Neural crest cell (in vitro differentiated cells): ENCODE data around the gene CCNC. TPM values are rescaled to one million over a fixed set of nuclear protein-coding genes. Genes with fewer than 3 reads are reported as not detected.
A peak's percentile ranks its signal among the peaks of the same experiment; 100 is the strongest.

ENCODE experiments used
- DNase-seq: peaks from one replicate; pipeline ENCODE4 v3.0.0; 2021; ENCODE audit warnings: low read depth, mixed read lengths, low spot score
- H3K27ac Mint-ChIP-seq: one replicate; pipeline ENCODE4 v1.8.0; 2021; ENCODE audit warnings: mild to moderate bottlenecking, mixed read lengths; ENCODE audit not compliant: unreplicated experiment
- H3K27me3 Mint-ChIP-seq: 2 replicates; pipeline ENCODE4 v1.8.0; 2021; ENCODE audit warnings: low read depth, mild to moderate bottlenecking, mixed read lengths
- H3K36me3 Mint-ChIP-seq: 2 replicates; pipeline ENCODE4 v1.8.0; 2021; ENCODE audit warnings: low read depth, mild to moderate bottlenecking, mixed read lengths
- H3K4me1 Mint-ChIP-seq: 2 replicates; pipeline ENCODE4 v1.8.0; 2021; ENCODE audit warnings: mixed read lengths
- H3K4me3 Mint-ChIP-seq: one replicate; pipeline ENCODE4 v1.8.0; 2021; ENCODE audit warnings: mild to moderate bottlenecking, mixed read lengths
- H3K9me3 Mint-ChIP-seq: 2 replicates; pipeline ENCODE4 v1.8.0; 2021; ENCODE audit warnings: mixed read lengths
- CTCF ChIP-seq: fragments of 200-600 bp; sonication (generic); conservative IDR thresholded peaks from 2 replicates; pipeline ENCODE4 v1.5.0; 2021; ENCODE audit warnings: antibody characterized with exemption, mild to moderate bottlenecking
- total RNA-seq: library from RNA; stranded (reverse); gene quantifications from 2 replicates; pipeline ENCODE4 v1.2.1, GENCODE V29; 2021

CCNC gene
- total RNA-seq, 1 donor from 2014 or later = 45.5 TPM

GRCh38 chr6:99613409-99613704, 44.9 kb upstream of the CCNC start:
- peaks cover 2% of the 10 kb centered on the region for H3K9me3 Mint-ChIP-seq
- peaks cover 97% of the 10 kb centered on the region for H3K27me3 Mint-ChIP-seq
- DNase-seq = peak; percentile 57
- peaks cover 6% of the 10 kb centered on the region for H3K4me1 Mint-ChIP-seq
- peaks cover 2% of the 10 kb centered on the region for H3K36me3 Mint-ChIP-seq
- TF ChIP-seq CTCF = peak; percentile 65
- H3K27ac Mint-ChIP-seq = no peak overlapping the region
- H3K4me3 Mint-ChIP-seq = no peak overlapping the region

- Mint-ChIP-seq H3K27ac (no peak overlapping the region), H3K9me3 (no peaks in the 10 kb centered on the region), H3K4me3 (peak overlapping the region; percentile 56), H3K4me1 (peaks cover 6% of the 10 kb centered on the region), H3K27me3 (peaks cover 97% of the 10 kb centered on the region), H3K36me3 (no peaks in the 10 kb centered on the region)
- DNase-seq = no peak
- TF ChIP-seq CTCF = no peak
Measured at GRCh38 chr6:99612551-99613408, 44.3 kb upstream of the CCNC start.

- H3K4me1 Mint-ChIP-seq = peaks cover 6% of the 10 kb centered on the region
- no peaks in the 10 kb centered on the region for H3K36me3 Mint-ChIP-seq
- no peak for DNase-seq
- H3K27me3 Mint-ChIP-seq = peaks cover 97% of the 10 kb centered on the region
- no peak overlapping the region for H3K4me3 Mint-ChIP-seq
- H3K27ac Mint-ChIP-seq = no peak overlapping the region
- no peak for TF ChIP-seq CTCF
- H3K9me3 Mint-ChIP-seq = no peaks in the 10 kb centered on the region
Measured at GRCh38 chr6:99611148-99611547, 42.7 kb upstream of the CCNC start.

GRCh38 chr6:99609905-99610489, 41.5 kb upstream of the CCNC start:
- Mint-ChIP-seq H3K4me3 (no peak overlapping the region), H3K27me3 (peaks cover 97% of the 10 kb centered on the region), H3K9me3 (no peaks in the 10 kb centered on the region), H3K4me1 (peaks cover 7% of the 10 kb centered on the region), H3K36me3 (no peaks in the 10 kb centered on the region), H3K27ac (no peak overlapping the region)
- no peak for TF ChIP-seq CTCF
- no peak for DNase-seq

GRCh38 chr6:99608886-99609482, 40.5 kb upstream of the CCNC start:
- no peak overlapping the region for H3K27ac Mint-ChIP-seq
- H3K4me3 Mint-ChIP-seq = no peak overlapping the region
- no peaks in the 10 kb centered on the region for H3K36me3 Mint-ChIP-seq
- peaks cover 12% of the 10 kb centered on the region for H3K4me1 Mint-ChIP-seq
- DNase-seq = no peak
- H3K27me3 Mint-ChIP-seq = peaks cover 97% of the 10 kb centered on the region
- TF ChIP-seq CTCF = no peak
- no peaks in the 10 kb centered on the region for H3K9me3 Mint-ChIP-seq
